H1 (cell line): ENCODE data around the gene ABCA9. TPM values are rescaled to one million over a fixed set of nuclear protein-coding genes. Genes with fewer than 3 reads are reported as not detected.

ENCODE experiments used
- CTCF ChIA-PET: fragments of 300-600 bp; sonication (Branson Sonifier 250); formaldehyde crosslinking; loops from one replicate; lab custom pipeline; 2021; ENCODE audit not compliant: partially characterized antibody; lab: Charles Lee
- POLR2A ChIA-PET: fragments of 300-600 bp; sonication (Branson Sonifier 250); formaldehyde crosslinking; loops from one replicate; lab custom pipeline; 2021; ENCODE audit warnings: inconsistent platforms; ENCODE audit not compliant: partially characterized antibody; lab: Charles Lee
- DNase-seq, 2 experiments: peaks; one replicate each; pipeline versions ENCODE4 v3.0.0 to v3.0.0-alpha.2; 2010 to 2022; ENCODE audit warnings: low spot score in 2 of 2, low read depth in 1 of 2, mixed read lengths in 1 of 2
- FAIRE-seq: peaks from 2 replicates; lab custom pipeline; 2011; peaks lifted over from hg19 to GRCh38; lab: Jason Lieb, UNC
- H2AFZ ChIP-seq: 2 replicates; pipeline ENCODE4 v1.8.1; 2012; ENCODE audit warnings: low read length, inconsistent platforms
- H2AK5ac ChIP-seq: 2 replicates; pipeline ENCODE4 v1.6.1; 2013; ENCODE audit warnings: low read depth, low read length
- H2BK120ac ChIP-seq: replicated peaks from 2 replicates; pipeline ENCODE3; 2013; ENCODE audit warnings: low read depth, low read length, inconsistent platforms
- H2BK12ac ChIP-seq: 2 replicates; pipeline ENCODE4 v1.6.1; 2013; ENCODE audit warnings: low read depth, low read length
- H2BK15ac ChIP-seq: 2 replicates; pipeline ENCODE4 v1.6.1; 2013; ENCODE audit warnings: low read length
- H2BK20ac ChIP-seq: 2 replicates; pipeline ENCODE4 v1.6.1; 2013; ENCODE audit warnings: low read length
- H2BK5ac ChIP-seq: 2 replicates; pipeline ENCODE4 v1.6.1; 2013; ENCODE audit warnings: low read depth, low read length
- H3K14ac ChIP-seq: 2 replicates; pipeline ENCODE4 v1.6.1; 2013; ENCODE audit warnings: inconsistent platforms; ENCODE audit not compliant: insufficient read length
- H3K18ac ChIP-seq: 2 replicates; pipeline ENCODE4 v1.6.1; 2013; ENCODE audit warnings: low read length; ENCODE audit errors: extremely low read depth
- H3K23ac ChIP-seq: 2 replicates; pipeline ENCODE4 v1.6.1; 2013; ENCODE audit warnings: inconsistent platforms; ENCODE audit not compliant: insufficient read length
- H3K23me2 ChIP-seq: 2 replicates; pipeline ENCODE4 v1.6.1; 2013; ENCODE audit warnings: low read depth, low read length
- H3K27ac ChIP-seq: 2 replicates; pipeline ENCODE4 v1.6.1; 2011; ENCODE audit warnings: low read depth, low read length, inconsistent platforms
- H3K27me3 ChIP-seq, 4 experiments: replicated peaks in 1 of 4; 1 replicate in 1 of 4; 2 replicates in 3 of 4; pipeline versions ENCODE4 v1.6.1 to v1.8.1; 2011 to 2013; ENCODE audit warnings: low read length in 3 of 4, mild to moderate bottlenecking in 3 of 4, inconsistent platforms in 2 of 4, mixed read lengths in 2 of 4, moderate library complexity in 1 of 4; ENCODE audit not compliant: control insufficient read depth in 3 of 4, insufficient read depth in 3 of 4; ENCODE audit errors: extremely low read depth in 1 of 4
- H3K36me3 ChIP-seq, 4 experiments: 2 replicates each; pipeline versions ENCODE4 v1.6.1 to v1.8.1; 2011 to 2013; ENCODE audit warnings: mild to moderate bottlenecking in 4 of 4, low read length in 3 of 4, moderate library complexity in 2 of 4, control low read depth in 1 of 4, inconsistent platforms in 1 of 4; ENCODE audit not compliant: insufficient read depth in 4 of 4, control insufficient read depth in 2 of 4
- H3K4ac ChIP-seq: replicated peaks from 2 replicates; pipeline ENCODE3; 2013; ENCODE audit warnings: low read length, low read depth, mixed read lengths, inconsistent platforms; ENCODE audit not compliant: insufficient read length
- H3K4me1 ChIP-seq, 4 experiments: replicated peaks in 1 of 4; 1 replicate in 1 of 4; 2 replicates in 3 of 4; pipeline versions ENCODE4 v1.6.1 to v1.8.1; 2011 to 2013; ENCODE audit warnings: low read length in 3 of 4, inconsistent platforms in 2 of 4, mixed read lengths in 1 of 4; ENCODE audit not compliant: insufficient read depth in 4 of 4, control insufficient read depth in 3 of 4
- H3K4me2 ChIP-seq, 2 experiments: 2 replicates each; pipeline versions ENCODE4 v1.6.1 to v1.8.1; 2011 to 2013; ENCODE audit warnings: low read depth in 2 of 2, low read length in 2 of 2, control low read depth in 1 of 2, inconsistent platforms in 1 of 2, mild to moderate bottlenecking in 1 of 2; ENCODE audit not compliant: insufficient read depth in 1 of 2
- H3K4me3 ChIP-seq, 4 experiments: fragments of 200-600, 300-600 bp in 1 of 4; sonication (generic), shearing (Covaris generic), sonication (Bioruptor Twin) in 1 of 4; 2 replicates each; pipeline versions ENCODE4 v1.5.1 to v1.8.1; 2011 to 2016; ENCODE audit warnings: low read length in 4 of 4, low read depth in 3 of 4, control low read depth in 2 of 4, inconsistent platforms in 2 of 4, mild to moderate bottlenecking in 2 of 4, mixed read lengths in 1 of 4, moderate library complexity in 1 of 4; ENCODE audit not compliant: insufficient read depth in 2 of 4; ENCODE audit errors: extremely low read depth in 1 of 4
- H3K56ac ChIP-seq: replicated peaks from 2 replicates; pipeline ENCODE3; 2013; ENCODE audit warnings: low read depth, mild to moderate bottlenecking, mixed read lengths, low read length, inconsistent platforms; ENCODE audit not compliant: insufficient read length
- H3K79me1 ChIP-seq: 2 replicates; pipeline ENCODE4 v1.6.1; 2013; ENCODE audit warnings: low read depth, low read length, control low read depth
- H3K79me2 ChIP-seq, 2 experiments: 2 replicates each; pipeline versions ENCODE4 v1.6.1 to v1.8.1; 2012 to 2013; ENCODE audit warnings: low read length in 2 of 2, mild to moderate bottlenecking in 2 of 2, inconsistent platforms in 1 of 2; ENCODE audit not compliant: insufficient read depth in 2 of 2, control insufficient read depth in 1 of 2
- H3K9ac ChIP-seq, 4 experiments: replicated peaks in 1 of 4; 1 replicate in 1 of 4; 2 replicates in 3 of 4; pipeline versions ENCODE4 v1.6.1 to v1.8.1; 2011 to 2013; ENCODE audit warnings: low read depth in 3 of 4, low read length in 3 of 4, control low read depth in 2 of 4, mild to moderate bottlenecking in 2 of 4, moderate library complexity in 2 of 4, inconsistent platforms in 1 of 4; ENCODE audit errors: extremely low read depth in 1 of 4
- H3K9me3 ChIP-seq, 2 experiments: 2 replicates each; pipeline versions ENCODE4 v1.6.1 to v1.8.1; 2012 to 2013; ENCODE audit warnings: mild to moderate bottlenecking in 2 of 2, moderate library complexity in 2 of 2, control low read depth in 1 of 2, inconsistent platforms in 1 of 2, low read depth in 1 of 2, low read length in 1 of 2, mixed read lengths in 1 of 2; ENCODE audit not compliant: insufficient read depth in 2 of 2
- H4K20me1 ChIP-seq, 2 experiments: replicated peaks in 1 of 2; 2 replicates each; pipeline versions ENCODE3 to v1.8.1; 2011 to 2013; ENCODE audit warnings: inconsistent platforms in 2 of 2, low read length in 2 of 2, mild to moderate bottlenecking in 1 of 2; ENCODE audit not compliant: insufficient read depth in 2 of 2, control insufficient read depth in 1 of 2
- H4K5ac ChIP-seq: 2 replicates; pipeline ENCODE4 v1.6.1; 2013; ENCODE audit warnings: low read length, low read depth, mixed read lengths, inconsistent platforms; ENCODE audit not compliant: insufficient read length
- H4K8ac ChIP-seq: 2 replicates; pipeline ENCODE4 v1.8.0; 2013; ENCODE audit warnings: mild to moderate bottlenecking, moderate library complexity, low read length, inconsistent platforms; ENCODE audit not compliant: insufficient read depth; ENCODE audit errors: extremely low read depth
- H4K91ac ChIP-seq: replicated peaks from 2 replicates; pipeline ENCODE3; 2013; ENCODE audit warnings: low read length, mixed read lengths, inconsistent platforms; ENCODE audit not compliant: insufficient read length
- ZNF274 ChIP-seq: IDR thresholded peaks from 2 replicates; pipeline ENCODE4 v1.7.0; 2012; ENCODE audit warnings: low read length, borderline replicate concordance; ENCODE audit errors: extremely low read depth
- WGBS, 2 experiments: shearing (Covaris generic) in 1 of 2; methylation state at CpG; one replicate each; pipeline versions ENCODE4 v1.1.6 to v1.1.7; 2013 to 2015; ENCODE audit warnings: low lambda C conversion rate in 2 of 2, mixed read lengths in 2 of 2, inconsistent platforms in 1 of 2, low coverage in 1 of 2, missing lambda C conversion rate in 1 of 2; ENCODE audit not compliant: insufficient replicate concordance in 2 of 2, insufficient coverage in 1 of 2, insufficient read length in 1 of 2; ENCODE audit errors: extremely low coverage in 1 of 2, missing lambda C conversion rate in 1 of 2; 5-methylcytosine and 5-hydroxymethylcytosine counted together
- polyA plus RNA-seq, 7 experiments: library from polyadenylated mRNA; depleted of rRNA in 3 of 7; stranded (reverse) in 5 of 7; unstranded in 2 of 7; fragments of >200 nt in 5 of 7; fragments of 200-250 nt in 2 of 7; gene quantifications; 1 replicate in 5 of 7; 2 replicates in 1 of 7; 4 replicates in 1 of 7; pipeline versions ENCODE4 v1.2.1 to v1.2.3, GENCODE V29; 2011 to 2013; ENCODE audit warnings: missing spikeins in 2 of 7, mixed read lengths in 2 of 7
- total RNA-seq: library from RNA; stranded (reverse); fragmentation: NEBNext Ultra II Directional; extraction: Animal tissue kit (Norgen Biotek cat#: 25700); gene quantifications from 2 replicates; pipeline ENCODE4 v1.2.1, GENCODE V29; 2021

Gene ABCA9
- total and polyA plus RNA-seq, 2 of the 8 experiments (the other 6 are each of a cell fraction or from before 2014, with no cell fraction given): not detected

- ChIA-PET POLR2A (no interaction called here), CTCF (interaction anchor here (0.5 to 0.8 kb wide), 2 partner anchors 42 to 488 kb away, joined by 3 read pairs; no protein-coding TSS in a partner anchor)
- Histone ChIP-seq H2BK15ac (no peak overlapping the region), H3K18ac (no peak overlapping the region), H3K23me2 (no peaks in the 10 kb centered on the region), H2BK12ac (no peak overlapping the region), H3K23ac (no peak overlapping the region), H3K27ac (no peak overlapping the region), H3K4me3 (no peak overlapping the region), H3K9ac (no peak overlapping the region), H3K14ac (no peak overlapping the region), H3K4me1 (no peaks in the 10 kb centered on the region), H3K79me2 (no peaks in the 10 kb centered on the region), H2BK20ac (no peak overlapping the region), H2AFZ (no peak overlapping the region), H3K56ac (no peak overlapping the region), H3K79me1 (no peaks in the 10 kb centered on the region), H2BK120ac (no peak overlapping the region), H4K8ac (no peak overlapping the region), H3K4ac (no peak overlapping the region), H4K20me1 (no peaks in the 10 kb centered on the region), H3K36me3 (no peaks in the 10 kb centered on the region), H3K4me2 (no peak overlapping the region), H2AK5ac (no peak overlapping the region), H3K9me3 (no peaks in the 10 kb centered on the region), H4K5ac (no peak overlapping the region), H4K91ac (no peak overlapping the region), H2BK5ac (no peak overlapping the region), H3K27me3 (no peaks in the 10 kb centered on the region)
- FAIRE-seq (no peak), DNase-seq (no peak)
- 95% methylated on average over 4 of the region's 4 CpGs; no CpG with 5 or more reads in 1 of the 2 experiments for WGBS, 2 experiments
- no peak for TF ChIP-seq ZNF274
These were observed 107.3 kb downstream of the ABCA9 start for GRCh38 chr17:68953340-68953997.
